ENCODE measurements around the gene MAGEC2. TPM values are rescaled to one million over a fixed set of nuclear protein-coding genes. Genes with fewer than 3 reads are reported as not detected.

Gene MAGEC2
- not detected for total RNA-seq
- total RNA-seq = 0 reads per million in 2 donors

- Mint-ChIP-seq H3K27ac (no peak within 1 kb of the TSS), H3K36me3 (ENCODE audit: low read depth) (no peaks in the 10 kb centered on the region), H3K4me1 (no peaks in the 10 kb centered on the region), H3K4me3 (no peak within 1 kb of the TSS), H3K27me3 (no peaks in the 10 kb centered on the region)
- DNase-seq = no peak
- no peaks in the 10 kb centered on the region for H3K9me3 ChIP-seq (ENCODE audit: control insufficient read depth, low read length, poor library complexity, severe bottlenecking)
- no peak for ATAC-seq
Observed at GRCh38 chrX:142204522-142205433, at the start of gene MAGEC2. Gene MAGEC2, minus strand, starts transcription at chrX:142205290. Its CDS starts 1,303 bp downstream, at chrX:142203987.

- Mint-ChIP-seq H3K36me3 (ENCODE audit: low read depth) (no peaks in the 10 kb centered on the region), H3K4me1 (no peaks in the 10 kb centered on the region), H3K27me3 (no peaks in the 10 kb centered on the region), H3K27ac (no peak overlapping the region), H3K4me3 (no peak overlapping the region)
- ATAC-seq = no peak
- DNase-seq = no peak
- H3K9me3 ChIP-seq (ENCODE audit: control insufficient read depth, low read length, poor library complexity, severe bottlenecking) = no peaks in the 10 kb centered on the region
Observed at GRCh38 chrX:142251680-142252079, 46.6 kb upstream of the MAGEC2 start.

GRCh38 chrX:142251202-142251601 is 46.1 kb upstream of the MAGEC2 start:
- Mint-ChIP-seq H3K4me3 (no peak overlapping the region), H3K36me3 (ENCODE audit: low read depth) (no peaks in the 10 kb centered on the region), H3K27ac (no peak overlapping the region), H3K4me1 (no peaks in the 10 kb centered on the region), H3K27me3 (no peaks in the 10 kb centered on the region)
- ATAC-seq (no peak), DNase-seq (no peak)
- H3K9me3 ChIP-seq (ENCODE audit: control insufficient read depth, low read length, poor library complexity, severe bottlenecking) = no peaks in the 10 kb centered on the region

- H3K9me3 ChIP-seq (ENCODE audit: control insufficient read depth, low read length, poor library complexity, severe bottlenecking) = no peaks in the 10 kb centered on the region
- no peak overlapping the region for H3K4me3 Mint-ChIP-seq
- no peaks in the 10 kb centered on the region for H3K4me1 Mint-ChIP-seq
- no peak overlapping the region for H3K27ac Mint-ChIP-seq
- no peaks in the 10 kb centered on the region for H3K36me3 Mint-ChIP-seq (ENCODE audit: low read depth)
- no peaks in the 10 kb centered on the region for H3K27me3 Mint-ChIP-seq
- DNase-seq (no peak), ATAC-seq (no peak)
Observed at GRCh38 chrX:142250502-142250901, 45.4 kb upstream of the MAGEC2 start.

- Mint-ChIP-seq H3K27me3 (no peaks in the 10 kb centered on the region), H3K4me1 (no peaks in the 10 kb centered on the region), H3K36me3 (ENCODE audit: low read depth) (no peaks in the 10 kb centered on the region), H3K27ac (no peak overlapping the region), H3K4me3 (no peak overlapping the region)
- H3K9me3 ChIP-seq (ENCODE audit: control insufficient read depth, low read length, poor library complexity, severe bottlenecking) = no peaks in the 10 kb centered on the region
- ATAC-seq (no peak), DNase-seq (no peak)
Observed at GRCh38 chrX:142249721-142250120, 44.6 kb upstream of the MAGEC2 start.

- Mint-ChIP-seq H3K36me3 (ENCODE audit: low read depth) (no peaks in the 10 kb centered on the region), H3K27ac (no peak overlapping the region), H3K27me3 (no peaks in the 10 kb centered on the region), H3K4me3 (no peak overlapping the region), H3K4me1 (no peaks in the 10 kb centered on the region)
- H3K9me3 ChIP-seq (ENCODE audit: control insufficient read depth, low read length, poor library complexity, severe bottlenecking) = no peaks in the 10 kb centered on the region
- DNase-seq = no peak
- no peak for ATAC-seq
Observed at GRCh38 chrX:142244568-142244967, 39.5 kb upstream of the MAGEC2 start.

GRCh38 chrX:142238536-142238935 is 33.4 kb upstream of the MAGEC2 start:
- Mint-ChIP-seq H3K4me3 (no peak overlapping the region), H3K27me3 (no peaks in the 10 kb centered on the region), H3K27ac (no peak overlapping the region), H3K36me3 (ENCODE audit: low read depth) (no peaks in the 10 kb centered on the region), H3K4me1 (no peaks in the 10 kb centered on the region)
- DNase-seq = no peak
- H3K9me3 ChIP-seq (ENCODE audit: control insufficient read depth, low read length, poor library complexity, severe bottlenecking) = no peaks in the 10 kb centered on the region
- ATAC-seq = no peak

GRCh38 chrX:142233400-142233799 is 28.3 kb upstream of the MAGEC2 start:
- Mint-ChIP-seq H3K4me1 (no peaks in the 10 kb centered on the region), H3K4me3 (no peak overlapping the region), H3K27me3 (no peaks in the 10 kb centered on the region), H3K27ac (no peak overlapping the region), H3K36me3 (ENCODE audit: low read depth) (no peaks in the 10 kb centered on the region)
- DNase-seq = no peak
- H3K9me3 ChIP-seq (ENCODE audit: control insufficient read depth, low read length, poor library complexity, severe bottlenecking) = no peaks in the 10 kb centered on the region
- ATAC-seq = no peak

GRCh38 chrX:142214081-142214480 is 9.0 kb upstream of the MAGEC2 start:
- Mint-ChIP-seq H3K27ac (no peak overlapping the region), H3K4me1 (no peaks in the 10 kb centered on the region), H3K4me3 (no peak overlapping the region), H3K27me3 (no peaks in the 10 kb centered on the region), H3K36me3 (ENCODE audit: low read depth) (no peaks in the 10 kb centered on the region)
- ATAC-seq (no peak), DNase-seq (no peak)
- H3K9me3 ChIP-seq (ENCODE audit: control insufficient read depth, low read length, poor library complexity, severe bottlenecking) = no peaks in the 10 kb centered on the region

GRCh38 chrX:142201113-142201512 is 4.0 kb downstream of the MAGEC2 start:
- DNase-seq = no peak
- no peaks in the 10 kb centered on the region for H3K4me1 Mint-ChIP-seq
- H3K27ac Mint-ChIP-seq = no peak overlapping the region
- ATAC-seq = no peak
- H3K36me3 Mint-ChIP-seq (ENCODE audit: low read depth) = no peaks in the 10 kb centered on the region
- H3K9me3 ChIP-seq (ENCODE audit: control insufficient read depth, low read length, poor library complexity, severe bottlenecking) = no peaks in the 10 kb centered on the region
- no peak overlapping the region for H3K4me3 Mint-ChIP-seq
- H3K27me3 Mint-ChIP-seq = no peaks in the 10 kb centered on the region

GRCh38 chrX:142186103-142186502 is 19.0 kb downstream of the MAGEC2 start:
- ATAC-seq (no peak), DNase-seq (no peak)
- Mint-ChIP-seq H3K27me3 (no peaks in the 10 kb centered on the region), H3K27ac (no peak overlapping the region), H3K36me3 (ENCODE audit: low read depth) (no peaks in the 10 kb centered on the region), H3K4me1 (no peaks in the 10 kb centered on the region), H3K4me3 (no peak overlapping the region)
- no peaks in the 10 kb centered on the region for H3K9me3 ChIP-seq (ENCODE audit: control insufficient read depth, low read length, poor library complexity, severe bottlenecking)

GRCh38 chrX:142184756-142185602 is 20.1 kb downstream of the MAGEC2 start:
- no peaks in the 10 kb centered on the region for H3K9me3 ChIP-seq (ENCODE audit: control insufficient read depth, low read length, poor library complexity, severe bottlenecking)
- no peak for DNase-seq
- no peaks in the 10 kb centered on the region for H3K36me3 Mint-ChIP-seq (ENCODE audit: low read depth)
- no peaks in the 10 kb centered on the region for H3K4me1 Mint-ChIP-seq
- H3K4me3 Mint-ChIP-seq = no peak overlapping the region
- H3K27me3 Mint-ChIP-seq = no peaks in the 10 kb centered on the region
- H3K27ac Mint-ChIP-seq = no peak overlapping the region
- ATAC-seq = no peak

- no peak for ATAC-seq
- H3K36me3 Mint-ChIP-seq (ENCODE audit: low read depth) = no peaks in the 10 kb centered on the region
- H3K9me3 ChIP-seq (ENCODE audit: control insufficient read depth, low read length, poor library complexity, severe bottlenecking) = no peaks in the 10 kb centered on the region
- H3K4me3 Mint-ChIP-seq = no peak overlapping the region
- H3K27ac Mint-ChIP-seq = no peak overlapping the region
- DNase-seq = no peak
- H3K27me3 Mint-ChIP-seq = no peaks in the 10 kb centered on the region
- no peaks in the 10 kb centered on the region for H3K4me1 Mint-ChIP-seq
Observed at GRCh38 chrX:142156567-142156966, 48.5 kb downstream of the MAGEC2 start.
